Measurements from ENCODE around the gene CGB3.
A peak's percentile ranks its signal among the peaks of the same experiment; 100 is the strongest.

CGB3 gene

GRCh38 chr19:49014870-49015255, 9.3 kb downstream of the CGB3 start:
- DNase-seq = no peak

GRCh38 chr19:49014123-49014869, 9.8 kb downstream of the CGB3 start:
- DNase-seq = no peak

DNA sequence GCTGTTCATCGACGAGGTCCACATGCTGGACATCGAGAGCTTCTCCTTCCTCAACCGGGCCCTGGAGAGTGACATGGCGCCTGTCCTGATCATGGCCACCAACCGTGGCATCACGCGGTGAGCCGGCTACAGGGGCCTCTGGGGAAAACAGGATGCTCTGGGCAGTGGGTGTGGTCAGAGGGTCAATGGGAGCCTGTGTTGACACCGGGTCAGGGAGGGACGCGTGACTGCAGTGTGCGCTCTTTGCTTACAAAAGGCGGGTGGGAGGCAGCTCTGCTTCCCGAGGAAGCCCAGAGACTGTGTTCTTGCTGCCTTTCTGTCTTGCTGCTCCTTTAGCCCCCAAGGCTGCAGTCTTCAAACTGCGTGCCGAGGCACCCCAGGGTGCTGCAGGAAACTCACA, 12.9 kb downstream of the CGB3 start:
- no peak for DNase-seq

- no peak for DNase-seq
Measured at GRCh38 chr19:49010453-49010852, 13.7 kb downstream of the CGB3 start.

DNA sequence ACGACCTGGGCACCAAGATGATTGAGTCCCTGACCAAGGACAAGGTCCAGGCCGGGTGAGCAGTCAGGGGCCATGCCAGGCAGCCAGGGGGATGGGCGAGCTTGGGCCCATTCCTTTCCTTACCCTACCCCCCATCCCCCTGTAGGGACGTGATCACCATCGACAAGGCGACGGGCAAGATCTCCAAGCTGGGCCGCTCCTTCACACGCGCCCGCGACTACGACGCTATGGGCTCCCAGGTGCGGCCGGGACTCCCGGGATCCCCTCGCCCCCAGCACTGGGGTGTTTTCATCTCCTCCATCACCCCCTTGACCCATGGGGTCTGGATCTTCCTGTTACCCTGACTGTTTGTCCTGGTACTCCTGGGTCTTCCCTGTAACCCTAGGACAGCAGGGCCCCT, 14.3 kb downstream of the CGB3 start:
- no peak for DNase-seq

DNA sequence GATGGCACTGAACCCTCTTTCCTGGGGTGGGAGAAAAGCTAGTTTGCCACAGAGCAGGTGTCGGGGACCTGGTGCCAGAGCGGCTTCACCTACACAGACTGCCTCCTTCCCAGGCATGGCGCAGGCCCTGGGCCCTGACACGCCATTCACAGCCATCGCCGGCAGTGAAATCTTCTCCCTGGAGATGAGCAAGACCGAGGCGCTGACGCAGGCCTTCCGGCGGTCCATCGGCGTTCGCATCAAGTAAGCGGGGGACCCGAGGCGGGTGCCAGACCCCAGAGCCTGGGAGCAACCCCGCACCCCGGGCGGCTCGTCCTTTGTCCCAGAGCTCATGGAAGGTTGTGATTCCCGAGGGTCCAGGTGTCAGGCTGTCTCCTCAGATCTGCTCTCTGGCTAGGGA, 17.2 kb downstream of the CGB3 start:
- DNase-seq = no peak

DNA sequence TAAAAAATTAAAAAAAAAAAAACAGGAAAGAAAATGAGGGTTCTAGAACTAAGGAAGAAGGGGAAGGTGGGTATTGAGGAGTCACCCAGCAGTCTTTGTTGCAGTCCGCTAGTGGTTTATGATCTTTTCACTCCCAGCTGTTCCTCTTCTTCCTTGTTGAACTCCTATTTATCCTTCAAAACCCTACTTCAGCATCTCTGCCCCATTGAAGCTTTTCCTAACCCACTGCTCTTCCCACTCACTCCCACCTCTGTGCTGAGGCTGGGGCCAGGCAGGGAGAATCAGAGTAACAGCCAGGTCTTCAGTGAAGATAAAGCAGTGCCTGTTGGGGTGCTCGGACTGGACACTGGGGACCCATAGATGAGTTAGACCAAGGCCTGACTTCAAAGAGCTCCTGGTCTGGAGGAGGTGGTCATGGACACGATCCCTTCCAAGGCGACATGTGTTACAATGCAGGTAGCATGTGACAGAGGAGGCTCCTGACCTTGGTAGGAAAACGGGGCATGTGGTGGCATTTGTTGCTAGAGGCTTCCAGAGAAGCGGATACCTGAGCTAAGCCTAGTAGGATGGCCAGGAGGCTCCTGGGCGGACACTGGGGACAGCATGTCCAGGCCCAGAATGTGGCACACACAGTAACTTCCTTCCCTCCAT, 19.0 kb downstream of the CGB3 start:
- DNase-seq = no peak

DNA sequence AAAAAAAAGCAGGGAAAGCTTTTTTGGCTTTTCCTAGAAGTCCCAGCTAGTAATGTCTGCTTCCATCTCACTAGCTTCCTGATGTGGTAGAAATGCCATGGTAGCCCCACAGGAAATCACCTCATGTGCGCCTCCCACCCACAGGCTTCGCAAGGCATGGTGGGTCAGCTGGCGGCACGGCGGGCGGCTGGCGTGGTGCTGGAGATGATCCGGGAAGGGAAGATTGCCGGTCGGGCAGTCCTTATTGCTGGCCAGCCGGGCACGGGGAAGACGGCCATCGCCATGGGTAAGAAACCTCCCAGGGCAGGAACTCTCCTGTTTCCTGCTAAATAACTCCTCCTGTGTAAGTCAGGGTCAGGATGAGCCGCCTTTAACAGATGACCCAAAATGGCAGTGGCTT, 20.0 kb downstream of the CGB3 start:
- no peak for DNase-seq

DNA sequence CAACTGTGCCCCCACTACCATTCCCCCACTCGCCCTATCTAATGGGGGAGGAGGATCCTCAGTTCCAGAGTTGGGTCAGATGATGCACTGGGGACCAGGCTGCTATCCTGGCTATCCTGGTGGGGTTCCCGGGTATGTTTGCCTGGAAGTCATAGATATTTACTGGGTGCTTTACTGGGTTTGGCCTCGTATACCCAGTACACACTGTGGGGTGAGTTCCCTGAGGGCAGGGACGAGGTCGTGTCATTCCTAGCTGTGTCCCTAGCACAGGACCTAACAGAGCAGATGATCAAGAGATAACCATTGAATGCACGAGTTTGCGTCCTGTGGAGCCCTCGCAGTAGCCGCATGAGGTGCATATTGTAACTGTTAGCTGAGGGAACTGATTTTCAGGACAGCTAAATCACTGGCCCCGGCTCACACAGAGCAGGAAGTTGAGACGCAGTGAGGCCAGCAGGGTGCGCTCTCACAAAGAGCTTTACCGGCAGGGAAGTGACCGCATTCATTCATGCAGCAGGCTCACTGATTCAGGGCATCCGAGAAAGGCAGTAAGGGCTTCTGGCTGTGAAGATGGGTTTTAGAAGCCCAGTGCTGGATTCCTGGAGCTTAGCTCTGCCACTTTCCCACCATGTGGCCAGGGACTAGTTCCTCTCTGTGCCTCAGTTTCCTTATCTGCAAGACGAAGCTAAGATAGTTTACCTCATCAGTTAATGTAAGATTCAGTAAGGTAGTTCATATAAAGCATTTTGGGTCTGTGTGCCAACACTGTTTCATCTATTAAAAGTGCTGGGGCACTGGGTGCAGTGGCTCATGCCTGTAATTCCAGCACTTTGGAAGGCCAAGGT, 24.4 kb downstream of the CGB3 start:
- peak; percentile 76 for DNase-seq

GRCh38 chr19:48997972-48998371, 26.2 kb downstream of the CGB3 start:
- DNase-seq = peak; percentile 69

- DNase-seq = peak; percentile 16
Measured at GRCh38 chr19:48994035-48994386, 30.1 kb downstream of the CGB3 start.

GRCh38 chr19:48993175-48994034, 30.7 kb downstream of the CGB3 start, which contains the start of the genes GYS1 and RUVBL2:
TSS of gene GYS1 (minus strand) at chr19:48993309. CDS start at chr19:48993112, 197 bp downstream.
TSS of gene RUVBL2 (plus strand) at chr19:48993887. CDS start at chr19:48993912, 25 bp downstream.
- peak; percentile 100 for DNase-seq

DNA sequence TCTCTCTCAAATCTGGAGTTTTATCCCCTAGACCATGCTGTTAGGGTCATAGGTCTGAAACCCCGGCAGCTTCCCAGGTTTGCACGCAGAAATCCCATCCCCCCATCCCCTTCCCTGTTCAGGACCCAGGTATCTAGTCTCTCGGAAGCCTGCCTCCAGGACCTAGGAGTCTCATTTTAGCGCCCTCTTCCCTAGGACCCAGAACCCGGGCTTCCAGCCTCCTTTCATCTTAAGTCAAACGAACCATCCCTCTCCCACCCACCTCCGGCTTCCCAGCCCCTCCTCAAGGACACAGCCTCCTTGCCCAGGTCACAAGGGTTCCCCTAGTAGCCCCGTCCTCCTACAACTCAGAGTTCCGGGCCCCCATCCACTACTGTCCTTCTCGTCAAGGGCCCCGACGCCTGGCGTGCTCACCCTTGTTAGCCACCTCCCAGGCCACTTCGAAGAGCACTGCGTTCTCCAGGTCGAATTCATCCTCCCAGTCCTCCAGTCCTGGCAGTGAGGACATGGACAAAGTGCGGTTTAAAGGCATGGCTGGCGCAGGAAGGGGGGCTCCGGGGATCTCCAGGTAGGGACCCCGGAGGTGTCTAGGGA, 31.5 kb downstream of the CGB3 start:
- no peak for DNase-seq

DNA sequence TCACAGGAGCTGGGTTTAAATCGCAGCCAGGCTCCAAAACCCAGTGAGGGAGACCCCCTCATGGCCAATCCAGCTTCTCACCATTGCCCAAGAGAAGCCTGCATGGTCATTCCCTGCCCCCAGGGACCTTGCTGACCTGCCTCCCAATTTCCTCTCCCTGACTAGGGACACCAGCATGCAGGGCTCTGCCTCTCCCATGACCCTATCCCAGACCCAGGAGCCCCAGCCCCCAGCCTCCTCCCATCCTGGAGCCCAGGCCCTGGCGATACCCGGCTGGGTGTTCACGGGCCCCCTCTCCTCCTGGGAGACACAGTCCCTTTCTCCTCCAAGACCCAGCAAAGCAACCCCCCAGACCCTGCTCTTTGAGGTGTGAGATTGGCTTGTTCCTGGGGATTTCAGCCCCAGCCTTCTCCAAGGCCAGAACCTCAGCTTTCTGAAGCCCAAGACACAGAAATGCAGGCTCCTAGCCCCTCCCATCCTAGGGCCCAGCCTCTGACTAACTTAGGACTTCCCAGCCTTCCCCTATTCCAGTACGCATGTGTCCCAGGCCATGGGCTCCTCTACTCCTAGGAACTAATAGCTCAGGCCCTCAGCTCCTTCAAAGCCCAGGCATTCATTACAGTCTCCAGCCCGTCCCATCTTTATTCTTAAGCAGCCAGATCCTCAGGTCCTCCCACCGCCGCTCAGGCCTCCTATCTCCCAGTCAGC, 32.1 kb downstream of the CGB3 start:
- no peak for DNase-seq

DNA sequence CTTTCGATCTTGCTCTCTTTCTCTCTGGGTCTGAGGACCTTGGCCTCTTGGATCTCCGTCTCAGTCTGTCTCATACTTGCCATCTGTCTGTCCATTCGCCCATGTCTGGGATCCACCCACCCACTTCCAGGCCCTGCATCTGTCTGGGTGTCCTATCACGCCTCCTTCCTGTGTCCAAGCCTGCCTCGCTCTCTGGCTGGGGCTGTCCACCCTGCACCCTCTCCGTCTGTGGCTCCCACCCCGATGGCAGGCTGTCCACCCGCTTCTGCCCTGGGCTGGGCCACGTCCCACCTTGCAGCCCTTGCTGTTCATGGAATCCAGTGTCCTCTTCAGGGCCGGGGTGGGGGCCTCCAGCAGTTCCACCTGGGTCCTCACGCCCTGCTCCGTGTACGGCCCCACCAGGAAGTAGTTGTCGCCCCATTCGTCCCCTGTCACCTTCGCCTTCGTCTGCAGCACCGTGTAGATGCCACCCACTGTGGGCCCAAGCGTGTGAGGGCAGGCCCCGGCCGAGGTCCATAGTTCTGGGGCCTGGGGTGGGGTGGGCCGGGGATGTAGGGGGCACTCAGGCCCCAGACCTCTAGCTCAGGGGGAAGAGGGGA, 33.0 kb downstream of the CGB3 start:
- DNase-seq = no peak

GRCh38 chr19:48990400-48990799, 33.7 kb downstream of the CGB3 start:
- DNase-seq = no peak

GRCh38 chr19:48989701-48990291, 34.3 kb downstream of the CGB3 start:
- DNase-seq = no peak

- DNase-seq = no peak
Measured at GRCh38 chr19:48988860-48989259, 35.3 kb downstream of the CGB3 start.

- no peak for DNase-seq
Measured at GRCh38 chr19:48988286-48988685, 35.8 kb downstream of the CGB3 start.

- DNase-seq = no peak
Measured at GRCh38 chr19:48987323-48987722, 36.8 kb downstream of the CGB3 start.

GRCh38 chr19:48986211-48986610, 37.9 kb downstream of the CGB3 start:
- DNase-seq = no peak

All from activated CD4-positive, alpha-beta T cell treated with anti-CD3 and anti-CD28 coated beads, Interleukin-2, Interleukin-6, amounts not matched to agents 100 ng/mL and 50 ng/mL, durations not matched to agents 16 hours and 8 hours (primary cell).